ENCODE data around the gene TBC1D22A.
A peak's percentile ranks its signal among the peaks of the same experiment; 100 is the strongest.

The TBC1D22A gene

GRCh38 chr22:47132428-47132825, 370.0 kb downstream of the TBC1D22A start:
- Mint-ChIP-seq H3K4me3 (no peak overlapping the region), H3K36me3 (ENCODE audit: low read depth) (no peaks in the 10 kb centered on the region), H3K27me3 (ENCODE audit: low read depth) (no peaks in the 10 kb centered on the region), H3K27ac (peak overlapping the region in 1 of 3 experiments; percentile 11), H3K4me1 (peaks cover 6% of the 10 kb centered on the region), H3K9me3 (no peaks in the 10 kb centered on the region)
- TF ChIP-seq, protein P1, sequence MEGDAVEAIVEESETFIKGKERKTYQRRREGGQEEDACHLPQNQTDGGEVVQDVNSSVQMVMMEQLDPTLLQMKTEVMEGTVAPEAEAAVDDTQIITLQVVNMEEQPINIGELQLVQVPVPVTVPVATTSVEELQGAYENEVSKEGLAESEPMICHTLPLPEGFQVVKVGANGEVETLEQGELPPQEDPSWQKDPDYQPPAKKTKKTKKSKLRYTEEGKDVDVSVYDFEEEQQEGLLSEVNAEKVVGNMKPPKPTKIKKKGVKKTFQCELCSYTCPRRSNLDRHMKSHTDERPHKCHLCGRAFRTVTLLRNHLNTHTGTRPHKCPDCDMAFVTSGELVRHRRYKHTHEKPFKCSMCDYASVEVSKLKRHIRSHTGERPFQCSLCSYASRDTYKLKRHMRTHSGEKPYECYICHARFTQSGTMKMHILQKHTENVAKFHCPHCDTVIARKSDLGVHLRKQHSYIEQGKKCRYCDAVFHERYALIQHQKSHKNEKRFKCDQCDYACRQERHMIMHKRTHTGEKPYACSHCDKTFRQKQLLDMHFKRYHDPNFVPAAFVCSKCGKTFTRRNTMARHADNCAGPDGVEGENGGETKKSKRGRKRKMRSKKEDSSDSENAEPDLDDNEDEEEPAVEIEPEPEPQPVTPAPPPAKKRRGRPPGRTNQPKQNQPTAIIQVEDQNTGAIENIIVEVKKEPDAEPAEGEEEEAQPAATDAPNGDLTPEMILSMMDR (IDR thresholded peaks at IDR 0.05; ENCODE audit: unreplicated experiment in 3 of 3) = no peak

DNA sequence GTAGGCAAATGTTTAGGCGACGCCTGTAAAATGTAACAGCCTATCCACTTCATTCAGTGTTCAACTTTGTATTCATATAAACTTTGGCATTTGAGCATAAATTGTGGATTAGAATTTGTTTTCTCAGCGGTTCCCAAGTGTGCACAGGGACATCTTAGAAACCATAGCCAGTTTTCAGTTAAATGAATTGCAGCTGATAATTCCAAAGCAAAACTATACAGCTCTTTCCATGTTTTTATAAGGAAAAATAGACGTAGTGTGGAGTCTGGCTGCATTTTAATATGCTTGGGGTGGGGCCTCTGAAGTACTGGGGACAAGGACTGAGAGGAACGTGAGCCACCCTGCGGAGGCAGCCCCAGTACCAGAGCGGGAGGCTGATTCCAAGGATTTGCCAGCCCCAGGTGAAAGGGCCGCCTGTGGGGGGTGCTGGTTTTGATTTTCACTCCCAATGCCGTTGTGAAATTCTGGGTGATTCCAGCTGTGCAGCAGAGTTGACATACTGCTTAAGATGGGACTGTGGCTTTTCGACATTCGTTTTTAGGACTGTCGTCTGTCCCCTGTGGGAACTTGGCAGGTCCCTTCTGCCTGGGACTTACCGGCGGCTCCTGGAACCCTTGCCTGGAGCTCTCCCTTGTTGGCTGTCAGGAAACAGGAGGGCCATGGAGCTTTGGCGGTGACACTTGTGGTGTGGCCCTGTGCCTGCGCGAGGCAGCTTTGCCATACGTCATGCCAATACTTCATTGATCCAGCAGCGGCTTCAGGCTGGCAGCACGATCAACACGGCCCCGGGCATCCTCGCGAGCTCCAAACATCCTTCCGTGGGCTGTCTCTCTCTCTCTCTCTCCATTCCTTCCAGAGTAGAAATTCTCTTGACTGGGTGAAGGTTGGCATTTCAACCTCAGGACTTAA, 370.9 kb downstream of the TBC1D22A start:
- Mint-ChIP-seq H3K9me3 (no peaks in the 10 kb centered on the region), H3K4me1 (peaks cover 6% of the 10 kb centered on the region), H3K27me3 (ENCODE audit: low read depth) (no peaks in the 10 kb centered on the region), H3K4me3 (no peak overlapping the region), H3K27ac (peak overlapping the region in 2 of 3 experiments; percentile 5 to 49), H3K36me3 (ENCODE audit: low read depth) (no peaks in the 10 kb centered on the region)
- TF ChIP-seq, protein P1 (IDR thresholded peaks at IDR 0.05; ENCODE audit: unreplicated experiment in 3 of 3) = no peak

- TF ChIP-seq, protein P1 (IDR thresholded peaks at IDR 0.05; ENCODE audit: unreplicated experiment in 3 of 3) = no peak
- Mint-ChIP-seq H3K27me3 (ENCODE audit: low read depth) (no peaks in the 10 kb centered on the region), H3K4me1 (peaks cover 10% of the 10 kb centered on the region), H3K36me3 (ENCODE audit: low read depth) (no peaks in the 10 kb centered on the region), H3K4me3 (no peak overlapping the region), H3K27ac (peak overlapping the region in 1 of 3 experiments; percentile 5), H3K9me3 (no peaks in the 10 kb centered on the region)
Measured at GRCh38 chr22:47134222-47134621, 371.8 kb downstream of the TBC1D22A start.

DNA sequence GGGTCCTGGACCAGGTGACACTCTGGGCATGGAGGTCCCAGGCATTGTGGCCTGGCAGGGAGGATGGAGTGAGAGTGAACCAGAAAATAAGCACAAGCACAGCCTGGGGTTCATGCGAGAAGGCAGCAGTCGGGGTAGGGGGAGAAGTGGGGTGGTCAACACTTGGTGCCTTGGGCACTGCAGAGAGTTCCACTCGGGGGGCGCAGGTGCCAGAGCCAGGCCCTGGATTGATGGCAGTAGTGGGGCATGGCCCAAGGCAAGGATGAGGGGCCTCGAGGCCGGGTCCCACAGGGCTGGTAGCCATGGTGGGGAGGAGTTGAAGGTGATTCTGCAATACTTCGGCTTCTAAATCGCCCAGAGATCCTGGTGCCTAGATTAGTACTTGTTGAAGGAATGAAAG, 372.9 kb downstream of the TBC1D22A start:
- no peaks in the 10 kb centered on the region for H3K27me3 Mint-ChIP-seq (ENCODE audit: low read depth)
- H3K4me1 Mint-ChIP-seq = peaks cover 10% of the 10 kb centered on the region
- no peaks in the 10 kb centered on the region for H3K36me3 Mint-ChIP-seq (ENCODE audit: low read depth)
- no peaks in the 10 kb centered on the region for H3K9me3 Mint-ChIP-seq
- no peak overlapping the region for H3K27ac Mint-ChIP-seq
- TF ChIP-seq, protein P1 (IDR thresholded peaks at IDR 0.05; ENCODE audit: unreplicated experiment in 3 of 3) = no peak
- no peak overlapping the region for H3K4me3 Mint-ChIP-seq

DNA sequence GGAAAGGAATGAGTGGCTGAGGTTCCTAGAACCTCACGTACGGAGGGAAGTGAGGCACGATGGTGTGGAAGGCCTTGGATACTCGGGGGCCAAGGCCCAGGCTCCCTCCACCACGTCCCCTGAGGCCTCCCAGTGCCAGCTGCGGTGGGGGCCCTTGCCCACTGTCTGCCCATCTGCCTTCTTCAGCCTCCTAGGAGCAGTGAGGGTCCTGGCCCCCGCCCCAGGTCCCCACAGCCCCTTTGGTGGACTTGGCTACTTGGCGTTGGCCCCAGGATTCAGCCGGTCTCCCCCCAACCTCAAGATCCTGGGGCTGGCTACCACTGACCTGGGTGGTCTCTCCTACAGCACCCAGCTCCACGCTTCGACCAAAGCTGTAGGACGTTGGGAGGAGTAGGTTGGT, 373.6 kb downstream of the TBC1D22A start:
- no peaks in the 10 kb centered on the region for H3K9me3 Mint-ChIP-seq
- H3K4me3 Mint-ChIP-seq = no peak overlapping the region
- peaks cover 10% of the 10 kb centered on the region for H3K4me1 Mint-ChIP-seq
- no peaks in the 10 kb centered on the region for H3K27me3 Mint-ChIP-seq (ENCODE audit: low read depth)
- TF ChIP-seq, protein P1 (IDR thresholded peaks at IDR 0.05; ENCODE audit: unreplicated experiment in 3 of 3) = no peak
- H3K36me3 Mint-ChIP-seq (ENCODE audit: low read depth) = no peaks in the 10 kb centered on the region
- no peak overlapping the region for H3K27ac Mint-ChIP-seq

DNA sequence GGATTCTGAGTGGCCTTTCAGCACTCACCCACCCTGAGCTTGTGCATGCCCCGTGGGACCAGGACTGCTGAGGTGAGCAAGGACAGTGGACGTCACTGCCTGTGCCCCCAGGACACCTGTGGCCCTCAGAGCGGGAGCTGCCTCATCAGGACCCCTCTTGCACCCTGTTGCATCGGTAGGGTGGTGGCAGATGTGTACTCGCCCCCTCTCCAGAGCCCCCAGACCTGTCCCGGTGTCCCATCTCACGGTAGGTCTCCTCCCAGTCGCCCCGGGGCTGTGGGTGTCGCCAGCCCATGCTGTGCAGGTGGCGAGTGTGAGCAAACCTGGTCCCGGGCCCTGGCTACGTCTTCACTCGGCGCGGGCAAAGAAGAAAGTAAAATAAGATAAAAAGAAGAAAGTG, 374.2 kb downstream of the TBC1D22A start:
- Mint-ChIP-seq H3K36me3 (ENCODE audit: low read depth) (no peaks in the 10 kb centered on the region), H3K9me3 (no peaks in the 10 kb centered on the region), H3K27me3 (ENCODE audit: low read depth) (no peaks in the 10 kb centered on the region), H3K4me1 (peaks cover 10% of the 10 kb centered on the region), H3K27ac (no peak overlapping the region), H3K4me3 (no peak overlapping the region)
- TF ChIP-seq, protein P1 (IDR thresholded peaks at IDR 0.05; ENCODE audit: unreplicated experiment in 3 of 3) = no peak
